BLaER1 (cell line): ENCODE measurements around the gene CDK6.
"Not testable (repeated sequence)": the region's sequence is repeated elsewhere in the genome, so short reads cannot be mapped to it uniquely, and the experiment has no call there.

Experiments used
- H3K27ac ChIP-seq: shearing (Covaris generic); formaldehyde crosslinking; 2 replicates; pipeline ENCODE4 v1.8.1; 2022
- H3K27me3 ChIP-seq: shearing (Covaris generic); formaldehyde crosslinking; 2 replicates; pipeline ENCODE4 v1.8.1; 2022
- H3K36me3 ChIP-seq: shearing (Covaris generic); formaldehyde crosslinking; 2 replicates; pipeline ENCODE4 v1.8.1; 2022
- H3K4me1 ChIP-seq: shearing (Covaris generic); formaldehyde crosslinking; 2 replicates; pipeline ENCODE4 v1.8.1; 2022
- H3K4me2 ChIP-seq: shearing (Covaris generic); formaldehyde crosslinking; 2 replicates; pipeline ENCODE4 v1.8.1; 2022
- H3K4me3 ChIP-seq: shearing (Covaris generic); formaldehyde crosslinking; 2 replicates; pipeline ENCODE4 v1.8.1; 2022
- H3K9ac ChIP-seq: shearing (Covaris generic); formaldehyde crosslinking; 2 replicates; pipeline ENCODE4 v1.8.1; 2022
- H3K9me3 ChIP-seq: shearing (Covaris generic); formaldehyde crosslinking; 2 replicates; pipeline ENCODE4 v1.8.1; 2022
- H4K20me1 ChIP-seq: shearing (Covaris generic); formaldehyde crosslinking; 2 replicates; pipeline ENCODE4 v1.8.1; 2022
- Cebpa-rat ChIP-seq: shearing (Covaris generic); IDR thresholded peaks from 2 replicates; pipeline ENCODE4 v1.8.1; 2022

The CDK6 gene

DNA sequence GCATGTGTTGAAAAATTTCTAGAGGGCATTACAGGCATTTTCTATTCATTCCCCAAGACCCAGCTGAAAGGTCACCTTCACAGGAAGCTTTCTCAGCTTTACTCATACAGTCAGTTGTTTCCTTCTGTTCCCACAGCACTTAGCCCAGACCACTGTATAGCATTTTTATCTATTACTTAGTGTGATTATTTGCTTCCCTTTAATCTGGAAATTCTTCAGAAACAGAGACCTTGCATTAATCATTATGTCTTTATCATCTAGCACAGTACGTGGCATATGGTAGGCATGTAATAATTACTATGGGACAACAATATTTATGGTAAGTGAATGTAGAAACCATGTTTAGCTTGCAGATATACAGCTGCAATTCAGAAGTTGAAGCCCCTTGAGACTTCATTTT lies 38.2 kb upstream of the CDK6 start:
- H3K4me3 ChIP-seq = no peak overlapping the region
- H3K9ac ChIP-seq = no peak overlapping the region
- no peak for TF ChIP-seq Cebpa-rat
- H3K4me1 ChIP-seq = no peaks in the 10 kb centered on the region
- H3K9me3 ChIP-seq = no peaks in the 10 kb centered on the region
- H3K27me3 ChIP-seq = no peaks in the 10 kb centered on the region
- no peaks in the 10 kb centered on the region for H3K36me3 ChIP-seq
- H4K20me1 ChIP-seq = no peaks in the 10 kb centered on the region
- no peak overlapping the region for H3K27ac ChIP-seq
- H3K4me2 ChIP-seq = no peak overlapping the region

DNA sequence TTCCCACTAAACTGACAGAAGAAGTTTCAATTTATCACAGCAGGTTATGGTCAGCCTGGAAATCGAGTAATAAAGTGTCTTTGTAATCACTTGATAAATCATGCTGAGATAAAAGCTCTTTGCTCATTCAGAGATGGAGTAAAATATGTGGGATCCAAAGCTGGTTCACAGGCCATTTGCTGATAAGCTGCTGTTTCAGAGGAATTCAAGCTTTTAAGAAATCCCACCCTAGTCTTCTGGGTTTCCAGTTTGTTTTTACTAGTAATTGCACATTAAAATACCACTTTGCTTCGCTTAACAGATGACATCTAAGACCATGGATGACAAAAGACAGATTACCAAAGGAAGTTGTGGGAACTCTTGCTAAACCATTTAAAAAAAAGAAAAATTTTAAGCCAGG lies 37.4 kb upstream of the CDK6 start:
- peaks cover 8% of the 10 kb centered on the region for H3K9me3 ChIP-seq
- H3K36me3 ChIP-seq = peaks cover 5% of the 10 kb centered on the region
- H3K27ac ChIP-seq = no peak overlapping the region
- H3K27me3 ChIP-seq = no peaks in the 10 kb centered on the region
- H3K9ac ChIP-seq = no peak overlapping the region
- no peaks in the 10 kb centered on the region for H4K20me1 ChIP-seq
- no peak overlapping the region for H3K4me3 ChIP-seq
- H3K4me1 ChIP-seq = no peaks in the 10 kb centered on the region
- TF ChIP-seq Cebpa-rat = no peak
- no peak overlapping the region for H3K4me2 ChIP-seq

DNA sequence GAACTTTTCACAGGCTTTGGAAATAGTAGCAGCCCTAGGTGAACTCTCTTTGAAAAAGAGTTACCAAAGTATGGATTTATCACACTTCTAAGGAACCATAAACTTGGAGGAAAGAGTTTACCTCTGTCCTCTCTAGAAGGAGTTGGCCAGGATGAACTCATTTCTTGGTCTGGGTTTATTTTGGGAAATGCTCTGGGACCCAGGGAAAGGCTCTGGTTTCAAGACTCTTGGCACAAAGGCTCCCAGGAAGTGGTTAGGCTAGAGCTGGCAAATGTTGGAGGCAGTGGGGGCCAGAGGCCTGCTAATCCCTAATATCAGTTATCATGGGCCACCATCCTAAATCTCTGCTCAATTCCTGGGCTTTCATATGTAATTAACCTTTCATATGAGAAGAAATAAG lies 36.3 kb upstream of the CDK6 start:
- Histone ChIP-seq H3K4me1 (no peaks in the 10 kb centered on the region), H3K36me3 (peaks cover 12% of the 10 kb centered on the region), H3K27ac (no peak overlapping the region), H4K20me1 (no peaks in the 10 kb centered on the region), H3K27me3 (no peaks in the 10 kb centered on the region), H3K9ac (no peak overlapping the region), H3K4me3 (no peak overlapping the region), H3K4me2 (no peak overlapping the region), H3K9me3 (peaks cover 16% of the 10 kb centered on the region)
- no peak for TF ChIP-seq Cebpa-rat

- Histone ChIP-seq H3K4me3 (no peak overlapping the region), H3K4me2 (no peak overlapping the region), H3K36me3 (peaks cover 12% of the 10 kb centered on the region), H4K20me1 (no peaks in the 10 kb centered on the region), H3K27ac (no peak overlapping the region), H3K9me3 (peaks cover 16% of the 10 kb centered on the region), H3K4me1 (no peaks in the 10 kb centered on the region), H3K27me3 (no peaks in the 10 kb centered on the region), H3K9ac (no peak overlapping the region)
- no peak for TF ChIP-seq Cebpa-rat
Observed at GRCh38 chr7:92868683-92869293, 32.4 kb upstream of the CDK6 start.

GRCh38 chr7:92864169-92864568 lies 27.8 kb upstream of the CDK6 start:
- H3K27ac ChIP-seq, H3K9ac ChIP-seq, H4K20me1 ChIP-seq, H3K4me3 ChIP-seq, H3K27me3 ChIP-seq, H3K4me1 ChIP-seq, H3K4me2 ChIP-seq: not testable (repeated sequence)
- H3K9me3 ChIP-seq = peaks cover 12% of the 10 kb centered on the region
- H3K36me3 ChIP-seq = peaks cover 11% of the 10 kb centered on the region

- Histone ChIP-seq H3K36me3 (no peaks in the 10 kb centered on the region), H3K4me3 (no peak overlapping the region), H4K20me1 (no peaks in the 10 kb centered on the region), H3K9me3 (no peaks in the 10 kb centered on the region), H3K27me3 (no peaks in the 10 kb centered on the region), H3K4me1 (no peaks in the 10 kb centered on the region), H3K27ac (no peak overlapping the region), H3K4me2 (no peak overlapping the region), H3K9ac (no peak overlapping the region)
- TF ChIP-seq Cebpa-rat = no peak
Observed at GRCh38 chr7:92856436-92856835, 20.1 kb upstream of the CDK6 start.

- Histone ChIP-seq H3K27me3 (no peaks in the 10 kb centered on the region), H3K4me3 (no peak overlapping the region), H3K36me3 (no peaks in the 10 kb centered on the region), H3K27ac (no peak overlapping the region), H3K9ac (no peak overlapping the region), H3K4me2 (no peak overlapping the region), H4K20me1 (no peaks in the 10 kb centered on the region), H3K4me1 (no peaks in the 10 kb centered on the region), H3K9me3 (no peaks in the 10 kb centered on the region)
- TF ChIP-seq Cebpa-rat = no peak
Observed at GRCh38 chr7:92854501-92855238, 18.3 kb upstream of the CDK6 start.

- H4K20me1 ChIP-seq = no peaks in the 10 kb centered on the region
- H3K27ac ChIP-seq = no peak overlapping the region
- no peak for TF ChIP-seq Cebpa-rat
- no peaks in the 10 kb centered on the region for H3K27me3 ChIP-seq
- H3K4me3 ChIP-seq = no peak overlapping the region
- H3K9me3 ChIP-seq = no peaks in the 10 kb centered on the region
- no peak overlapping the region for H3K9ac ChIP-seq
- no peak overlapping the region for H3K4me2 ChIP-seq
- H3K36me3 ChIP-seq = no peaks in the 10 kb centered on the region
- H3K4me1 ChIP-seq = no peaks in the 10 kb centered on the region
Observed at GRCh38 chr7:92851732-92852131, 15.4 kb upstream of the CDK6 start.

DNA sequence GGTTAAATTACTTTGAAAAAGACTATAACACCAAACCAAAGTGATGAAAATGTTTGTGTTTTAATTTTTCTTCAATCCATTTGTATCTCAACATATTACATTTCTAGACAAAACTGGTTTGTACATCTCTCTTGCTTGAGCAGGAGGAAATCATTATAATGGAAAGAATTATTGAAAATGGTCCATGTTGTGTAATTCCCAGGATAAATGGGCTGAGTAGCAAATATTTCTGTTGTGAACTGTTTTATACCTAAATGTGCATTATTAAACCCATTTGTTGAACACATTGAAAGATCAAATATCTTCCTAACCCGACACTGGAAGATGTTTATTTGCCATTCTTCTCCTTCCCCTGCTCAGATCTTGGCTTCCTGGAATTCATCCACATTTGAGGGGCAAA lies 14.1 kb upstream of the CDK6 start:
- Histone ChIP-seq H3K27ac (no peak overlapping the region), H3K4me2 (no peak overlapping the region), H3K27me3 (no peaks in the 10 kb centered on the region), H3K9ac (no peak overlapping the region), H3K4me1 (no peaks in the 10 kb centered on the region), H3K36me3 (no peaks in the 10 kb centered on the region), H4K20me1 (no peaks in the 10 kb centered on the region), H3K4me3 (no peak overlapping the region), H3K9me3 (no peaks in the 10 kb centered on the region)
- no peak for TF ChIP-seq Cebpa-rat

- H3K27ac ChIP-seq = no peak overlapping the region
- H4K20me1 ChIP-seq = no peaks in the 10 kb centered on the region
- H3K27me3 ChIP-seq = no peaks in the 10 kb centered on the region
- H3K9me3 ChIP-seq = no peaks in the 10 kb centered on the region
- no peak overlapping the region for H3K9ac ChIP-seq
- no peak overlapping the region for H3K4me2 ChIP-seq
- H3K36me3 ChIP-seq = no peaks in the 10 kb centered on the region
- H3K4me3 ChIP-seq = no peak overlapping the region
- TF ChIP-seq Cebpa-rat = no peak
- no peaks in the 10 kb centered on the region for H3K4me1 ChIP-seq
Observed at GRCh38 chr7:92849322-92849721, 12.9 kb upstream of the CDK6 start.

- no peak overlapping the region for H3K4me3 ChIP-seq
- no peak for TF ChIP-seq Cebpa-rat
- H3K9ac ChIP-seq = no peak overlapping the region
- H3K27me3 ChIP-seq = no peaks in the 10 kb centered on the region
- no peaks in the 10 kb centered on the region for H4K20me1 ChIP-seq
- no peak overlapping the region for H3K4me2 ChIP-seq
- no peaks in the 10 kb centered on the region for H3K4me1 ChIP-seq
- H3K27ac ChIP-seq = no peak overlapping the region
- H3K36me3 ChIP-seq = no peaks in the 10 kb centered on the region
- no peaks in the 10 kb centered on the region for H3K9me3 ChIP-seq
Observed at GRCh38 chr7:92848851-92849250, 12.5 kb upstream of the CDK6 start.
